Hematopoietic multipotent progenitor cell treated with erythropoietin and hydrocortisone succinate and interleukin-3 and kit ligand, for 15 days (in vitro differentiated cells): Measurements from ENCODE around the gene VEGFB.

Experiments
- DNase-seq: peaks from one replicate; pipeline ENCODE4 v3.0.0-alpha.2; 2015; ENCODE audit warnings: low spot score

VEGFB gene

DNA sequence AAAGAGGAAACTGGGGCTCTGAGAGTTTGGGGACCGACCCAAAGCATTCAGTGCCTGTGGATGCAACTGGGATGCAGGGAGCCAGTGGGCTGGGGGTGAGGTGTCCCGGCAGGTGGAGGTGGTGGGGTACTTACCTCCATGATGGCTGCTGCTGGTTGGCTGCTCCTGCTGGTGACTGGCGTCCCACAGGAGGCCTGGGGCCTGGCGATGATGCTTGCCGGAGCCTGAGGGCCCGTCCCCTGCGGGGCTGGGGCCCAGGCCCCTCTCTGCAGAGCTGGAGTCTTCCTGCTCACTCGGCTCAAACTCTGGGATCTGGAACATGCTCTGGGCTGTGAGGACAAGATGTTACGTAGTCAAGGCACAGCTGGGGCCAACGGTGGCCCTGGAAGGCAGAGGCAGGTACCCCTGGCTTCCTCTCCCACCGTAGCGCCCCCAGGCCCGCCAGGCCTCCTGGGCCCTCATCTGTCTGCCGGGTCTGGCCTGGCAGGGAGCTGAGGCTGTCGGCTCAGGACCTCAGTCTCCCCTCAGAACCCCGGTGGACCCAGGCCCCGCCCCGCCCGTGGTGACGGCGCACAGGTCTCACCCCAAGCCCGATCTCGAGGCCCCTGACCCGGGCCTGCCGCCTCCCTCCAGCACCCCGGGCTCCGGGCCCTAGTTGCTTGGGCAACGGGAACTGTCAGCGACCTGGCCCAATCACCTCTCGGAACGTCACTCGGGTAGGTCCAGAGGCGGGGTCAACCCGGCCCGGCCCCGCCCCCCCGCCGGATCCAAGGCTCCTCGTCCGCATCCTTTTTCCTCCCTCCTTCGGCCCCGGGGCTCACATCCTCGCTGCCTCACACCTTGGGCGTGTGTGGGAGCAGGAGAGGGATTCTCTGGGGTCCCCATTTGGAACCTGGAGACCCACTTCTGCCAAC, 49.9 kb downstream of the VEGFB start, which contains the start of gene BAD:
Gene BAD (minus strand): TSS at position 618 of the 914 bp plus-strand sequence. CDS start 297 bp downstream, at position 321.
- peak; percentile 94 for DNase-seq

GRCh38 chr11:64284962-64285884, 50.8 kb downstream of the VEGFB start, which contains the start of gene GPR137:
Gene GPR137, plus strand, starts transcription at chr11:64285848. Its CDS starts 677 bp downstream, at chr11:64286525.
- DNase-seq: peak; percentile 90

DNA sequence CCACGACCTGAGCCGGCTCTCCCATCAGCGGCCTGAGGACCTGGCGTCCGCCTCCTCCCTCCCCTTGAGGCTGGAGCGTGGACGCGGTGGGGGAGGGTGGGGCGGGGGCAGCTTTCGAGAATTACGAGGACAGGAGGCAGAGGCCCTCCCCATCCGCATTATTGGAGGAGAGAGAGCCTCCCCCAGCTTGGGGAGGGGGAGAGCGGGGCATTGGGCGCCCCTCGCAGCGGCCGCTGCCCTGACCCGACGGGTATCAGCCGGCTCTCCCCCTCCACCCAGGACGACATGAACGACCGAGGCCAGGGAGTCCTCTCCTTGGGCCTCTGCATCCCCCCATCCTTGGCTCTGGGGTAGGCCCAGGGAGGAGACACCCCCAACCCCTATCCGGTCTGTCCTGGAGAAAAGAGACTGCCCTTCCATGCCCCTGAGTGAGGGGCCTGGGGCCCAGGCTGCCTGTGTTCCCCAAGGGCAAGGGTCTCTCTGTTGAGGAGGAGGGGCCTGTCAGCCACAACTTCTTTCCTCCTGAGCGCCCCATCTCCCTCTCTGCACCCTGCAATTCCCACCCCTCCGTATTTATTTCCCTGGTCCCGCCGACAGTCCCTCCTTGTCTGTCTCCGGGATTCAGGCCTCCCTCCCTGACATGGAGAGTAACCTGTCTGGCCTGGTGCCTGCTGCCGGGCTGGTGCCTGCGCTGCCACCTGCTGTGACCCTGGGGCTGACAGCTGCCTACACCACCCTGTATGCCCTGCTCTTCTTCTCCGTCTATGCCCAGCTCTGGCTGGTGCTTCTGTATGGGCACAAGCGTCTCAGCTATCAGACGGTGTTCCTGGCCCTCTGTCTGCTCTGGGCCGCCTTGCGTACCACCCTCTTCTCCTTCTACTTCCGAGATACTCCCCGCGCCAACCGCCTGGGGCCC, 51.8 kb downstream of the VEGFB start:
- DNase-seq: peak; percentile 72

GRCh38 chr11:64286801-64287159, 52.4 kb downstream of the VEGFB start:
- no peak for DNase-seq

DNA sequence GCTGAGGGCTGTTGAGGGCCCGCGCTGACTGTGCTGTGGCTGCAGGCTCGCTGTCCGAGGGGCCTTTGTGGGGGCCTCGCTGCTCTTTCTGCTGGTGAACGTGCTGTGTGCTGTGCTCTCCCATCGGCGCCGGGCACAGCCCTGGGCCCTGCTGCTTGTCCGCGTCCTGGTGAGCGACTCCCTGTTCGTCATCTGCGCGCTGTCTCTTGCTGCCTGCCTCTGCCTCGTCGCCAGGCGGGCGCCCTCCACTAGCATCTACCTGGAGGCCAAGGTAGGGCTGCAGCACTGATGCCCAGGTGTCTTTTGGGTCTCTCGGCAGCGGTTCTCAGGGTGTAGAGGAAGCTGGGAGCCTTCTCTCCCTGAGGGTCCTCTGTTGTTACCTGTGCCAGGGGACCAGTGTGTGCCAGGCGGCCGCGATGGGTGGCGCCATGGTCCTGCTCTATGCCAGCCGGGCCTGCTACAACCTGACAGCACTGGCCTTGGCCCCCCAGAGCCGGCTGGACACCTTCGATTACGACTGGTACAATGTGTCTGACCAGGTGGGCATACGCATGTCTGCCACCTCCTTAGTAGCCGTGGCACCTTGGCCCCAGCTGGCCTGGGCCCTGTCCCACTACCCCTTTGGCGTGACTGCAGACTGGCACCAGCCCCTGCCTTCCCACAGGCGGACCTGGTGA, 53.4 kb downstream of the VEGFB start:
- no peak for DNase-seq

DNA sequence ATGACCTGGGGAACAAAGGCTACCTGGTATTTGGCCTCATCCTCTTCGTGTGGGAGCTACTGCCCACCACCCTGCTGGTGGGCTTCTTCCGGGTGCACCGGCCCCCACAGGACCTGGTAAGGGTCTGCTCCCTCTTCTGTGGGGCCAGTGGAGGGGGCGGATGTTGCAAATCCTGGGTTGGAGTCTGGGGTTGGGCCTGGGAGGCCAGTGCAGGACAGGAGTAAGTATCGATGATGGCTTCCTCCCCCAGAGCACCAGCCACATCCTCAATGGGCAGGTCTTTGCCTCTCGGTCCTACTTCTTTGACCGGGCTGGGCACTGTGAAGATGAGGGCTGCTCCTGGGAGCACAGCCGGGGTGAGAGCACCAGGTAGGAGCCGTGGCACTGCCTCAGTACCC, 54.0 kb downstream of the VEGFB start:
- no peak for DNase-seq
